HEK293T (cell line): ENCODE data around the gene HDAC9.

Experiments
- CTCF ChIA-PET: fragments of 350-600 bp; formaldehyde crosslinking; extraction: SDS; loops from one replicate; lab custom pipeline; 2021; ENCODE audit warnings: antibody characterized with exemption, inconsistent platforms; lab: Yijun Ruan, JAX
- POLR2A ChIA-PET: fragments of 350-600 bp; formaldehyde crosslinking; extraction: SDS; loops from one replicate; lab custom pipeline; 2020; ENCODE audit warnings: antibody characterized with exemption, inconsistent platforms; lab: Yijun Ruan, JAX
- DNase-seq: peaks from one replicate; pipeline ENCODE4 v3.0.0; 2012; ENCODE audit warnings: mixed read lengths; ENCODE audit errors: extremely low spot score
- ARNT ChIP-seq: fragments of 450-650 bp; IDR thresholded peaks from 2 replicates; pipeline ENCODE4 v1.6.1; 2017; ENCODE audit warnings: mild to moderate bottlenecking
- BHLHE40 ChIP-seq: fragments of 450-650 bp; IDR thresholded peaks from 2 replicates; pipeline ENCODE4 v1.6.1; 2016; ENCODE audit warnings: mild to moderate bottlenecking, moderate library complexity, borderline replicate concordance
- CTBP1 ChIP-seq: fragments of 450-650 bp; IDR thresholded peaks from 2 replicates; pipeline ENCODE4 v1.6.1; 2016; ENCODE audit warnings: borderline replicate concordance
- ELF4 ChIP-seq: fragments of 450-650 bp; IDR thresholded peaks from 2 replicates; pipeline ENCODE4 v1.6.1; 2017; ENCODE audit warnings: antibody characterized with exemption
- FOXA1 ChIP-seq: fragments of 450-650 bp; IDR thresholded peaks from 2 replicates; pipeline ENCODE4 v1.6.1; 2016; ENCODE audit warnings: mild to moderate bottlenecking
- FOXK2 ChIP-seq: fragments of 450-650 bp; IDR thresholded peaks from 2 replicates; pipeline ENCODE4 v1.6.1; 2016; ENCODE audit warnings: mild to moderate bottlenecking
- FOXM1 ChIP-seq: fragments of 450-650 bp; IDR thresholded peaks from 2 replicates; pipeline ENCODE4 v1.6.1; 2017; ENCODE audit warnings: mild to moderate bottlenecking, borderline replicate concordance
- HDGF ChIP-seq: fragments of 450-650 bp; IDR thresholded peaks from 2 replicates; pipeline ENCODE4 v1.6.1; 2017; ENCODE audit warnings: antibody characterized with exemption, borderline replicate concordance
- L3MBTL2 ChIP-seq: fragments of 450-650 bp; conservative IDR thresholded peaks from 2 replicates; pipeline ENCODE4 v1.6.1; 2016; ENCODE audit warnings: mild to moderate bottlenecking
- LEF1 ChIP-seq: fragments of 450-650 bp; IDR thresholded peaks from 2 replicates; pipeline ENCODE4 v1.6.1; 2017; ENCODE audit warnings: mild to moderate bottlenecking, borderline replicate concordance
- NFRKB ChIP-seq: fragments of 450-650 bp; IDR thresholded peaks from 2 replicates; pipeline ENCODE4 v1.6.1; 2016; ENCODE audit warnings: mild to moderate bottlenecking, moderate library complexity
- PKNOX1 ChIP-seq: fragments of 450-650 bp; IDR thresholded peaks from 2 replicates; pipeline ENCODE4 v1.6.1; 2016
- SP1 ChIP-seq: fragments of 450-650 bp; IDR thresholded peaks from 2 replicates; pipeline ENCODE4 v1.6.1; 2017
- SUZ12 ChIP-seq: fragments of 450-650 bp; IDR thresholded peaks from 2 replicates; pipeline ENCODE4 v1.6.1; 2016; ENCODE audit warnings: mild to moderate bottlenecking
- TARDBP ChIP-seq: fragments of 450-650 bp; IDR thresholded peaks from 2 replicates; pipeline ENCODE4 v1.6.1; 2016
- ZNF384 ChIP-seq: fragments of 450-650 bp; IDR thresholded peaks from 2 replicates; pipeline ENCODE4 v1.6.1; 2016

Gene HDAC9

GRCh38 chr7:18541871-18542212 lies 46.3 kb downstream of the HDAC9 start:
- TF ChIP-seq CTBP1 (no peak), NFRKB (no peak), ZNF384 (no peak), ELF4 (no peak), FOXK2 (no peak), SP1 (no peak), ARNT (no peak), TARDBP (no peak), HDGF (no peak), L3MBTL2 (no peak), PKNOX1 (no peak), SUZ12 (no peak), BHLHE40 (no peak), LEF1 (no peak), FOXM1 (no peak), FOXA1 (no peak)
- CTCF ChIA-PET, result no interaction called here
- POLR2A ChIA-PET, result no interaction called here
- DNase-seq, result no peak

- TF ChIP-seq HDGF (no peak), NFRKB (no peak), ELF4 (no peak), BHLHE40 (no peak), SP1 (no peak), L3MBTL2 (no peak), CTBP1 (no peak), ARNT (no peak), ZNF384 (no peak), SUZ12 (no peak), TARDBP (no peak), FOXK2 (no peak), LEF1 (no peak)
- no peak for DNase-seq
- ChIA-PET POLR2A (no interaction called here), CTCF (no interaction called here)
These were observed 51.0 kb downstream of the HDAC9 start for GRCh38 chr7:18546576-18546975.

- ChIA-PET CTCF (no interaction called here), POLR2A (no interaction called here)
These were observed 52.1 kb downstream of the HDAC9 start for GRCh38 chr7:18547509-18548187.

GRCh38 chr7:18548534-18548933 lies 53.0 kb downstream of the HDAC9 start:
- TF ChIP-seq FOXA1 (no peak), ZNF384 (no peak), SP1 (no peak), L3MBTL2 (no peak), BHLHE40 (no peak), PKNOX1 (no peak), ELF4 (no peak), HDGF (no peak), NFRKB (no peak), LEF1 (no peak), SUZ12 (no peak), ARNT (no peak)
- DNase-seq, result no peak
- ChIA-PET POLR2A (no interaction called here), CTCF (no interaction called here)

More at GRCh38 chr7:18547509-18548187, 52.1 kb downstream of the HDAC9 start:
- TF ChIP-seq FOXM1 (no peak), L3MBTL2 (no peak), ARNT (no peak), ELF4 (no peak), HDGF (no peak), FOXK2 (no peak), NFRKB (no peak), TARDBP (no peak), SP1 (no peak), ZNF384 (no peak), SUZ12 (no peak), CTBP1 (no peak), LEF1 (no peak), FOXA1 (no peak), BHLHE40 (no peak), PKNOX1 (no peak)
- no peak for DNase-seq

GRCh38 chr7:18550574-18550973 lies 55.0 kb downstream of the HDAC9 start:
- DNase-seq, result no peak
- ChIA-PET CTCF (no interaction called here), POLR2A (no interaction called here)
- no peak for TF ChIP-seq ZNF384
- TF ChIP-seq PKNOX1, result no peak
- TF ChIP-seq ARNT, result no peak
- TF ChIP-seq TARDBP, result no peak
- TF ChIP-seq L3MBTL2, result no peak
- TF ChIP-seq SP1, result no peak
- TF ChIP-seq FOXM1, result no peak
- TF ChIP-seq CTBP1, result no peak
- TF ChIP-seq HDGF, result no peak
- no peak for TF ChIP-seq FOXA1
- TF ChIP-seq SUZ12, result no peak
- no peak for TF ChIP-seq BHLHE40
- no peak for TF ChIP-seq ELF4
- TF ChIP-seq LEF1, result no peak
